GM12801 (cell line): ENCODE measurements around the gene KPNA3.

Experiments
- TF ChIP-seq, protein P1 (sequence below): IDR thresholded peaks from one replicate; pipeline ENCODE4 v1.5.1; 2011; ENCODE audit warnings: control low read depth; ENCODE audit not compliant: insufficient read length; ENCODE audit errors: extremely low read depth

KPNA3 gene

GRCh38 chr13:49782784-49783183 lies 9.7 kb downstream of the KPNA3 start:
- TF ChIP-seq, protein P1, sequence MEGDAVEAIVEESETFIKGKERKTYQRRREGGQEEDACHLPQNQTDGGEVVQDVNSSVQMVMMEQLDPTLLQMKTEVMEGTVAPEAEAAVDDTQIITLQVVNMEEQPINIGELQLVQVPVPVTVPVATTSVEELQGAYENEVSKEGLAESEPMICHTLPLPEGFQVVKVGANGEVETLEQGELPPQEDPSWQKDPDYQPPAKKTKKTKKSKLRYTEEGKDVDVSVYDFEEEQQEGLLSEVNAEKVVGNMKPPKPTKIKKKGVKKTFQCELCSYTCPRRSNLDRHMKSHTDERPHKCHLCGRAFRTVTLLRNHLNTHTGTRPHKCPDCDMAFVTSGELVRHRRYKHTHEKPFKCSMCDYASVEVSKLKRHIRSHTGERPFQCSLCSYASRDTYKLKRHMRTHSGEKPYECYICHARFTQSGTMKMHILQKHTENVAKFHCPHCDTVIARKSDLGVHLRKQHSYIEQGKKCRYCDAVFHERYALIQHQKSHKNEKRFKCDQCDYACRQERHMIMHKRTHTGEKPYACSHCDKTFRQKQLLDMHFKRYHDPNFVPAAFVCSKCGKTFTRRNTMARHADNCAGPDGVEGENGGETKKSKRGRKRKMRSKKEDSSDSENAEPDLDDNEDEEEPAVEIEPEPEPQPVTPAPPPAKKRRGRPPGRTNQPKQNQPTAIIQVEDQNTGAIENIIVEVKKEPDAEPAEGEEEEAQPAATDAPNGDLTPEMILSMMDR: no peak

- TF ChIP-seq, protein P1: no peak
Observed at GRCh38 chr13:49781806-49782205, 10.7 kb downstream of the KPNA3 start.

DNA sequence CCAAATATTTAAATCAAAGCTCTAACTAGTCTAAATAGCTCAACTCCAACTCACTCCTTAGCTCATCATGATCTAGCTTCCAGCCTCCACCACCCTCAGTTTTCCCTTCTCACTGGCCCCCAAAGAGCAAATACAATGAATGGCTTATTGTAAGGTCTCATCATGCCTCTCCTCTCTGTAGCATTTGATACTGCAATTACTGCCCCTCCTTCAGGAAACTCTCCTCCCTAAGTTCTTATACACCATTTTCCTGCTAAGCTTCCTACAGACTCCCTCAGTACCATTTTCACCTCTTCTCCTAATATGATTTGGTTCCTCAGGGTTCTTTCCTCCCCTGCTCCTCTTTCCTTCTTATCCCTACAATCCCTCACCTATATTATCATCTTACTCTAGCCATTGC lies 12.8 kb downstream of the KPNA3 start:
- TF ChIP-seq, protein P1: no peak

GRCh38 chr13:49777746-49778614 lies 14.5 kb downstream of the KPNA3 start:
- TF ChIP-seq, protein P1: no peak

- TF ChIP-seq, protein P1: no peak
Observed at GRCh38 chr13:49776871-49777270, 15.6 kb downstream of the KPNA3 start.

- TF ChIP-seq, protein P1: no peak
Observed at GRCh38 chr13:49774376-49775005, 18.0 kb downstream of the KPNA3 start.

DNA sequence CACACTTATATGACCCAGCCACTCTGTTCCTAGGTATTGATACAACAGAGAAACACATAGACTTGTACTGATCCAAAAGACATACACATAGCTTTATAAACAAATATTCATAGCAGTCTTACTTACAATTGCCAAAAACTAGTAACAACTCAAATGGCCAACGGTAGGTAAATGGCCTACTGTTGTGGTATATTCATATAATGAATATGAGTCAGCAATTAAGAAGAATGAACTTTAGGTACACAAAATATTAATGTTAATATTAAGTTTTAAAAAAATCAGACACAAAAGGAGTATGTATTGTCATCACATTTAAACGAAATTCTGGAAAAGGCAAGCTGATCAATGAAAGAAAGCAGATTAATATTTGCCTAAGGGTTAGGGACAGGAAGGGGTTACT lies 19.7 kb downstream of the KPNA3 start:
- TF ChIP-seq, protein P1: no peak
